Raji (cell line): ENCODE results near the gene MAN1B1.

Experiments used
- POLR2A ChIP-seq: IDR thresholded peaks from 2 replicates; pipeline ENCODE4 v1.6.1; 2011; ENCODE audit warnings: low read depth, low read length, control low read depth; ENCODE audit not compliant: insufficient read depth

The MAN1B1 gene

DNA sequence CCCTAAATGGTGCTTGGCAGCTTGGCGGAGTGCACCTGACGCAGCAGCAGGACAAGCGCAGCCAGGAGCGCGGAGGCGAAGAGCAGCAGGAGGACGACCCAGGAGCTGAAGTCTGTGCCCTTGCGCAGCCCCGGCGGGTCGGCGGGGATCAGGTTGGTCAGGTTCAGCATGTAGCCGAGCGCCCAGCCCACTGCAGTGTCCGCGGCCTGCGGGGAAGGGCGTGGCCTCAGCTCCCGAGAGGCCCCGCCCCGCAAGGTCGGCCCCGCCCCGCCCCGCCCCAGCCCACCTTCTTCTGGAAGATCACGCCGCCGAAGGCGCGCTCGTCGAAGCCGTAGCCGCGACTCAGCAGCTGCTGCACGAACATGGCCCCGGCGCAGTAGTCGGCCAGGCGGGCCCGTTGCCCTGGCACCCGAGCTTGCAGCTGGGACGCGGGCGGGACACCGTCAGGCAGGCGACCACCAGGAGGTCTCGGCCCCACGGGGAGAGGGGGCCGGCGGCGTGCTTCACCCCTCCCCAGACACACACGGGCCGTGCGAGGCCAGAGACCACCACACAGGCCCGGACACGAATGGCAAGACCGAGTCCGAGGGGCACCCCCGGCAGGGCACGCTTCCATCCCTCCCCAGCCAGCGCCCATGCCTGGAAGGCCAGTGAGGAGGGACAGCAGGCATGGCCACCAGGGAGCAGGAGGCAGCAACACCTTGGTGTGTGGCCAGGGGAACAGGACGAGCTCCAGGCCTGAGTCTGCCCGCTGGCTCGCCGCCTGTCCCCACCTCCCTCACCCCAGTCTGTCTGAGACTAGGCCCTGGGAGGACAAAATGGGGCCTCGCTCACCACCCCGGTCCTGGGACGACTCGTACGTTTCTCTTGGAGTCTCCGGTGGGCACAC is 37.9 kb upstream of the MAN1B1 start:
- no peak for TF ChIP-seq POLR2A

DNA sequence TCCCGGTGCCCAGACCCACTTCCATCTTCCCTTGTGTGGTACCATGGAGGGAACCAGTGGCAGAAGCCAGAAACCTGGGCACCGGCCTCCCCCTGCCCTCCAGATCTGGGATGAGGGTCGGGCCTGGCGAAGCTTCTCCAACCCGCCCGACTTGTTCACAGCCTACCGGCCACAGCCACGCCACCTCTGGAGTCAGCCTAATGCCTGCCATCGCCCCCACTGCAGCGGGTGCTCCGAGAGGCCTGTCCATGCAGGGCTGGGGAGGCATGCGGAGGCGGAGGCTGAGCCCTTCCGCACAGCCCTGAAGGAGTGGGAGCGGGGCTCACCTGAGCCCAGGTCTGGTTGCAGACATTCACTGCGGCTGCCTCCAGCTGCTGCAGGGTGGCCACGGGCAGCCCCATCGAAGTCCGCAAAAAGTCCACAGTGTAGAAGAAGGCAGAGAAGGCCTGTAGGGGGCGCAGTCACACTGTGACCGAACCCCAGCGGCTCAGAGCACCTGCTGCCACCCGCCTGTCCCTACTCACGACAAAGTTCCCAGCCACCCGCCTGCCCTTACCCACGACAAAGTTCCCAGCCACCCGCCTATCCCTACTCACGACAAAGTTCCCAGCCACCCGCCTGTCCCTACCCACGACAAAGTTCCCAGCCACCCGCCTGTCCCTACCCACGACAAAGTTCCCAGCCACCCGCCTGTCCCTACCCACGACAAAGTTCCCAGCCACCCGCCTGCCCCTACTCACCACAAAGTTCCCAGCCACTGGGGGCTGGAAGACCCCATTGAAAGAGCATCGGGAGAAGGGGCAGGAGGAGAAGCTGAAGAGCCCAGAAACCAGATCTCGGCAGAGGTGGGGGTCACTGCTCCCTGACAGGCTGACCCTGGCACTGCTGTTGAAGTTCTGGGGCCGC is 37.0 kb upstream of the MAN1B1 start:
- no peak for TF ChIP-seq POLR2A

DNA sequence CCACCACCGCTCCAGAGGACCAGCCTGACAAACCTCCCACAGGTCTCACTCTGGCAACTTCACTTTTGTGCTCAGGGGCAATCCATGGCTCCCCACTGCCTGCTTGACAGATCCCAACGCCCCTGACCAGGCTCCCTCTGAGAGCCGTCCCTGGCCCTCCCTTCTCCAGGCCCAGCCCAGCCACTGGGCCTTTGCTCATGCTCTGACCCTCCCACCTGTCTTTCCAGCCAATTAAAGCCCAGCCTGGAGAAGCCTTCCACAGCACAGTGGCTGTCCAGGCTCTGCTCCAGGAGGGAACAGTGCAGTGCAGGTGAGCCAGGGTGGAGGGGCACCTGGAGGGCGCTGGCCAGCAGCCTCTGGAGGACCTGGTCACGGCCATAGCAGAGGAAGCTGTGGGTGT is 36.2 kb upstream of the MAN1B1 start:
- TF ChIP-seq POLR2A, result no peak

DNA sequence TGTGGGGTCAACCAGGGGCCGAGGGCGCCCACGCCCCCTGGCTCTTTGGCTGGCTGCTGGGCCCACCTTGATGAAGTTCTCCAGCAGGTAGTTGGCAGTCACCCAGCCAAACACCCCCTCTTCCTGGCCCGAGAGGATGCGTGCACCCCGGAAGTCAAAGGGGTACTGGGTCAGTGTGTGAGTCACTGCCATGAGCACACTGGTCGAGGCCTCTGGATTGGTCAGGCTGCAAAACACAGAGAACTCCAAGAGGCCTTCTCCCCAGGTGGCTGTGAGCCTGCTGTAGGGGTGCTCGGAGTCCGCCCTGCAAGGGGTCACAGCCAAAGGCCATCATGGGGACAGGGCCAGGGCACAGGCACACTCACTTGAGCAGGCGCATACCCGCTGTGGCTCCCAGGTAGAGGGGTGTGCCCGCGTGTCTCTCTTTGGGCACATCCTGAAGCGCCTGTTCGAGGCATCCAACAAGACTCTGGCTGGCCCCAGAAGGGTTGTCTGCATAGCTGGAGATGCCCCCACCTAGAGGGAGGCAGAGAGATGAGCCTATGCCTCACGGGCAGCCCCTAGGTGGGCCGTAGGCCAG is 35.5 kb upstream of the MAN1B1 start:
- TF ChIP-seq POLR2A, result no peak

- no peak for TF ChIP-seq POLR2A
Measured at GRCh38 chr9:137052293-137052692, 34.5 kb upstream of the MAN1B1 start.

DNA sequence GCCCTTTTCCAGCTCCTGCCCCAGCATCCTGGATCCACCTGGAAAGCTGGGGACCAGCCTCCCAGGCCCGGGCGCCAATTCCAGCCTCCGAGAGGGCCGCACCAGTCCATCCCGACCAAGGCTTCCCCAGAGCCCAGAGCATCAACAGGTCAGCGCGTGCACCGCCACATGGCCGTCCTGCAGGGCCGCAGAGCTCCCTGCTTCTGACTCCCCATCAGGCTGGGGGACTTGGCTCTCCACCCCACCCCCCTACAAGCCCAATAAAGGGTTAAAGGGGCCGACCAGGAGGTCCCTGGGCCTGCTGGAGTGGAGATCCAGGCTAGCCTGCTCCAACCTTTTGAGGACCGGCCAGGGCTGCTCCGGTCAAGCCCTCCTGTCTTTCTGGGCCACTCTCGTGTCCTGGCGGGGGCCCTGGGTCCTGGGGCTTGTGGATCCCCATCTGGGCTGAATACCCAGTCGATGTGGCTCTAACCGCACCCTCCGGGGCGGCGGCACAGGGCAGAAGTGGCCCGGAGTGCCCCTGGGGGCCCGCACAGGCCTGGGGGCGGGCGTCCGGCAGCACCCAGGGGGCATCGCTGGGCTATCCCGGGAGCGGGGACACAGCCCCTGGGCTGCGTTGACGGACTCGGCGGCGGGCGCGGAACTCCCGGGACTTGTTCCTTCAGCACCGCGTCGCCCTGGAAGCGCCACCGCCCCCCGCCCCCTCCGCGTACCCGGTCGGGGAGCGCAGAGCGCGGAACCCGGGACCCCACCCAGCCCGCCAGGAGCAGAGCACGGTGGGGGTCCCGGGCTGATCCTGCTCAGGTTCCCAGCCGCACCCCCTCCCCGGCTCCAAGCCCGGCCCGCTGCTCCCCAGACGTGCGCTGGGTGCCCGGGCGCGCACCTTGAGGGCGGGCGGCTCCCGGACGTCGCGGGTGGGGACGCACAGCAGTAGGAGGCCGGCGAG is 33.5 kb upstream of the MAN1B1 start:
- TF ChIP-seq POLR2A, result no peak

DNA sequence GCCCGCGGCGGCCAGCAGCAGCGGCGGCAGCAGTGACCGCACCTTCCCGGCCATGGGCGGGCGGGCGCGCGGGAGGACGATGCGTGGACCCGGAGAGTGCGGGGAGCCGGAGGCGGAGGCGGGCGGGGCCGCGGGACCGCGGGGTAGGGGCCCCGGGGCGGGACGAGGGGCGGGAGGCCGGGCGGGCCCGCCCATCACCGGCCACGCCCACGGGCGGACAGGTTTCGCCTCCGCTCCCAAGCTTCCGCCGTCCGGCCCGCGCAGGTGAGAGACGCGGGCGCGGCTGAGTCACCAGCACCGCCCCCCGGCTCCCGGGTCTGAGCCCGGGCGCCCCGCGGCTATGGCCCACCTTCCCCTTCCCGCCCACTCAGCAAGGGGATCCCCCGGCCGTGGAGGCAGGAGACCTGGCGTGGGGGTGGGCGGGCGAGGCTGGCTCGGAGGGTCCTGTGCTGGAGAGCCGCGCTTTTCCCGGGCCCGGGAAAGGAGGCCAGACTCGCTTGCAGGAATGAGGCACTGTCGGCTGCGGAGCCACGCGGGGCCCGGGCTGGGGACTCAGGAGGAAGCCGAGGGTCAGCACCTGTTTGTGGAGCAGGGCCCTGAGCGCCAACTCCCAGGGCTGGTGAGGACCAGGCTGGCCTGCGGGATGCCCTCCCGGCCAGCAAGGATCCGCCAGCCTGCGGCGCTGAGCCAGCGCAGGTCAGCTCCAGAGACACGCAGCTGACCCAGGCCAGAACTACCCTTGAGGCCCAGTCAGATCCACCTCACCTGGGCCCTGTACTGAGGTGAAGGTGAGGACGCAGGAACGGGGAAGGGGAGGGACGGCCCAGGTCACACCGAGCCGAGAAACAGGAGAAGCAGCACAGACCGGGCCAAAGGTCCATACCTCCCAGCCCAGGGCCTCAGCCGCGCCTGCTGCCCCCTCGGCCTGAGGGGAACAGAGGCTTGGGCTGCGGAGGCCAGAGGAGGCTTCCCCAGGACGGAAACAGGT is 32.5 kb upstream of the MAN1B1 start, which contains the start of gene ENTPD2:
Gene ENTPD2, minus strand, starts transcription at position 118 of the 988 bp plus-strand sequence. Its CDS starts 64 bp downstream, at position 54.
- TF ChIP-seq POLR2A, result no peak

- no peak for TF ChIP-seq POLR2A
Measured at GRCh38 chr9:137054932-137055384, 31.8 kb upstream of the MAN1B1 start.

- TF ChIP-seq POLR2A, result no peak
Measured at GRCh38 chr9:137055385-137056364, 31.1 kb upstream of the MAN1B1 start.

DNA sequence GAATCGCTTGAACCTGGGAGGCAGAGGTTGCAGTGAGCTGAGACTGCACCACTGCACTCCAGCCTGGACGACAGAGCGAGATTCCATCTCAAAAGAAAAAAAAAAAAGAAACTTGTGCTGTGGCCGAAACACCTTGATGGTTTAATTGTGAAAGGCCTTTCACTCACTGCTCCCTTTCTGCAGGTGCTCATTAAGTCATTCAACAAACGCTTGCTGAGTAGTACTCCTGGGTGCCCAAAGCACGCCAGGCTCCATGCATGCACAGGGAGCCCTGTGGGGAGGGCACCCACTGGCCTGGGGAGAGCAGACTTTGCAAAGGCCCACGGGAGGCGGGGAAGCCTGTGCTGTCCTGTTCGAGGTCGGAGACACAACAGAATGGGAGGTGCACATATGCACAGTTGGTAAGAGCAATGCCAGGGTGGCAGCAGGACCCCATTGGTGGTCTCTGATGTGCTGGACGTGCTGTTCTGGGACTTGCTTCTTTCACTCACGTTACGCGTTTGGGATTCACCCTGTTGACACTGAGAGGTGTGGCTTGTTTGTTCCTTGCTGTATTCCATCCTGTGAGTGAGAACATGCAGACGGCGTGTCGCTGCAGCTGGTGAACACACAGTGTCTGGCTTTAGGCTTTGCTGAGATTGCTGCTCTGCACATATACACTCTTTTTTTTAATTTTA is 29.9 kb upstream of the MAN1B1 start:
- no peak for TF ChIP-seq POLR2A

GRCh38 chr9:137057545-137057944 is 29.2 kb upstream of the MAN1B1 start:
- no peak for TF ChIP-seq POLR2A

- no peak for TF ChIP-seq POLR2A
Measured at GRCh38 chr9:137058521-137059234, 28.1 kb upstream of the MAN1B1 start.
